HepG2 (cell line): ENCODE measurements around the gene TAF13. TPM values are rescaled to one million over a fixed set of nuclear protein-coding genes. Genes with fewer than 3 reads are reported as not detected.

Experiments
- CHD4 ChIP-seq: fragments of 200-600 bp; sonication (generic); IDR thresholded peaks from 2 replicates; pipeline ENCODE4 v1.7.0; 2017; ENCODE audit warnings: mild to moderate bottlenecking, low read length, borderline replicate concordance
- HMG20A ChIP-seq: IDR thresholded peaks from 2 replicates; pipeline ENCODE4 v1.6.1; 2016; ENCODE audit warnings: borderline replicate concordance
- JUN ChIP-seq: sonication (generic); formaldehyde crosslinking; IDR thresholded peaks from 2 replicates; pipeline ENCODE4 v1.4.0; 2020; ENCODE audit warnings: mild to moderate bottlenecking, missing genetic modification reagents
- JUND ChIP-seq: sonication (generic); formaldehyde crosslinking; IDR thresholded peaks from 2 replicates; pipeline ENCODE4 v1.8.0; 2022; ENCODE audit warnings: mild to moderate bottlenecking, missing genetic modification reagents
- LRRFIP1 ChIP-seq: sonication (generic); formaldehyde crosslinking; conservative IDR thresholded peaks from 2 replicates; pipeline ENCODE4 v1.4.0; 2020; ENCODE audit warnings: missing genetic modification reagents
- MATR3 ChIP-seq: sonication (generic); formaldehyde crosslinking; IDR thresholded peaks from 2 replicates; pipeline ENCODE4 v1.4.0; 2020; ENCODE audit warnings: missing genetic modification reagents
- MEIS1 ChIP-seq: sonication (generic); formaldehyde crosslinking; IDR thresholded peaks from 2 replicates; pipeline ENCODE4 v1.9.0; 2021; ENCODE audit warnings: mild to moderate bottlenecking, missing genetic modification reagents, moderate library complexity, borderline replicate concordance
- RBM39 ChIP-seq: fragments of 200-400 bp; formaldehyde crosslinking; IDR thresholded peaks from one replicate; pipeline ENCODE4 v1.6.1; 2018; ENCODE audit warnings: antibody characterized with exemption, mild to moderate bottlenecking, low read depth, low read length; ENCODE audit not compliant: poor library complexity, severe bottlenecking
- RCOR2 ChIP-seq: IDR thresholded peaks from 2 replicates; pipeline ENCODE4 v1.6.1; 2016; ENCODE audit warnings: missing biosample characterization, missing genetic modification reagents
- SIX1 ChIP-seq: sonication (generic); formaldehyde crosslinking; IDR thresholded peaks from 2 replicates; pipeline ENCODE4 v1.4.0; 2020; ENCODE audit warnings: missing genetic modification reagents, borderline replicate concordance
- SOX5 ChIP-seq: IDR thresholded peaks from 2 replicates; pipeline ENCODE4 v1.6.1; 2016; ENCODE audit warnings: borderline replicate concordance
- ZBTB3 ChIP-seq: sonication (generic); formaldehyde crosslinking; IDR thresholded peaks from 2 replicates; pipeline ENCODE4 v1.4.0; 2020; ENCODE audit warnings: low read depth, mild to moderate bottlenecking, moderate library complexity, missing genetic modification reagents, borderline replicate concordance
- ZNF33A ChIP-seq: sonication (generic); formaldehyde crosslinking; IDR thresholded peaks from 2 replicates; pipeline ENCODE4 v1.5.1; 2020; ENCODE audit warnings: missing genetic modification reagents, mild to moderate bottlenecking, moderate library complexity, borderline replicate concordance
- ZNF546 ChIP-seq: sonication (generic); formaldehyde crosslinking; conservative IDR thresholded peaks from 2 replicates; pipeline ENCODE4 v1.8.1; 2023; ENCODE audit warnings: mild to moderate bottlenecking, missing genetic modification reagents
- ZNF572 ChIP-seq: sonication (generic); formaldehyde crosslinking; IDR thresholded peaks from 2 replicates; pipeline ENCODE4 v1.5.1; 2020; ENCODE audit warnings: mild to moderate bottlenecking, missing genetic modification reagents
- ZNF639 ChIP-seq: conservative IDR thresholded peaks from 2 replicates; pipeline ENCODE4 v1.6.1; 2018; ENCODE audit warnings: missing genetic modification reagents
- ZNF703 ChIP-seq: sonication (generic); formaldehyde crosslinking; IDR thresholded peaks from 2 replicates; pipeline ENCODE4 v1.5.1; 2020; ENCODE audit warnings: missing genetic modification reagents, mild to moderate bottlenecking, moderate library complexity, borderline replicate concordance
- ZNF772 ChIP-seq: sonication (generic); formaldehyde crosslinking; IDR thresholded peaks from 2 replicates; pipeline ENCODE4 v1.5.0; 2020; ENCODE audit warnings: mild to moderate bottlenecking, missing genetic modification reagents
- polyA plus RNA-seq, 8 experiments: library from polyadenylated mRNA; depleted of rRNA in 3 of 8; stranded (reverse) in 7 of 8; unstranded in 1 of 8; fragments of >200 nt; fragmentation: Illumina TruSeq in 4 of 8; extraction: Trizol in 4 of 8; gene quantifications; 2 replicates each; pipeline versions ENCODE4 v1.2.1 to v1.2.3, GENCODE V29; 2011 to 2016; ENCODE audit warnings: low read depth in 4 of 8, missing spikeins in 1 of 8, mixed read lengths in 1 of 8; ENCODE audit not compliant: insufficient read depth in 1 of 8
- total RNA-seq, 5 experiments: library from RNA; depleted of rRNA; stranded (reverse); fragments of >200 nt; fragmentation: Illumina TruSeq; extraction: Trizol; gene quantifications; 2 replicates each; pipeline ENCODE4 v1.2.3, GENCODE V29; 2016; ENCODE audit warnings: low read depth in 1 of 5
- TF ChIP-seq, protein P1 (sequence below): fragments of 450-650 bp; IDR thresholded peaks from 2 replicates; pipeline ENCODE4 v1.6.1; 2016
- TF ChIP-seq, protein P2 (sequence below): sonication (generic); formaldehyde crosslinking; IDR thresholded peaks from 2 replicates; pipeline ENCODE4 v1.4.0; 2020; ENCODE audit warnings: missing genetic modification reagents

Gene TAF13
- total and polyA plus RNA-seq, 2 of the 13 experiments (the other 11 are each of a cell fraction or from before 2014, with no cell fraction given), result 11.5 to 36.3 TPM

- TF ChIP-seq RCOR2 (no peak), JUN (CRISPR knock-in tag) (no peak), ZNF703 (CRISPR knock-in tag) (0 out of 2 replicates have a peak, but pooled peaks have one; percentile 5), LRRFIP1 (CRISPR knock-in tag) (no peak), RBM39 (peak; percentile 67), ZNF33A (CRISPR knock-in tag) (no peak), ZNF639 (CRISPR knock-in tag) (no peak; the same call in 1 of the 2 replicates), MATR3 (CRISPR knock-in tag) (no peak), SOX5 (CRISPR knock-in tag) (0 out of 2 replicates have a peak, but pooled peaks have one; percentile 27), ZBTB3 (CRISPR knock-in tag) (no peak), JUND (CRISPR knock-in tag) (no peak), MEIS1 (CRISPR knock-in tag) (peak; percentile 40; the same call in 1 of the 2 replicates), ZNF772 (CRISPR knock-in tag) (peak; percentile 58; the same call in 1 of the 2 replicates), ZNF572 (CRISPR knock-in tag) (no peak), SIX1 (no peak), HMG20A (CRISPR knock-in tag) (no peak), ZNF546 (peak; percentile 56; the same call in 1 of the 2 replicates), CHD4 (no peak)
- TF ChIP-seq, protein P1, sequence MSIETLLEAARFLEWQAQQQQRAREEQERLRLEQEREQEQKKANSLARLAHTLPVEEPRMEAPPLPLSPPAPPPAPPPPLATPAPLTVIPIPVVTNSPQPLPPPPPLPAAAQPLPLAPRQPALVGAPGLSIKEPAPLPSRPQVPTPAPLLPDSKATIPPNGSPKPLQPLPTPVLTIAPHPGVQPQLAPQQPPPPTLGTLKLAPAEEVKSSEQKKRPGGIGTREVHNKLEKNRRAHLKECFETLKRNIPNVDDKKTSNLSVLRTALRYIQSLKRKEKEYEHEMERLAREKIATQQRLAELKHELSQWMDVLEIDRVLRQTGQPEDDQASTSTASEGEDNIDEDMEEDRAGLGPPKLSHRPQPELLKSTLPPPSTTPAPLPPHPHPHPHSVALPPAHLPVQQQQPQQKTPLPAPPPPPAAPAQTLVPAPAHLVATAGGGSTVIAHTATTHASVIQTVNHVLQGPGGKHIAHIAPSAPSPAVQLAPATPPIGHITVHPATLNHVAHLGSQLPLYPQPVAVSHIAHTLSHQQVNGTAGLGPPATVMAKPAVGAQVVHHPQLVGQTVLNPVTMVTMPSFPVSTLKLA, result no peak
- TF ChIP-seq, protein P2, sequence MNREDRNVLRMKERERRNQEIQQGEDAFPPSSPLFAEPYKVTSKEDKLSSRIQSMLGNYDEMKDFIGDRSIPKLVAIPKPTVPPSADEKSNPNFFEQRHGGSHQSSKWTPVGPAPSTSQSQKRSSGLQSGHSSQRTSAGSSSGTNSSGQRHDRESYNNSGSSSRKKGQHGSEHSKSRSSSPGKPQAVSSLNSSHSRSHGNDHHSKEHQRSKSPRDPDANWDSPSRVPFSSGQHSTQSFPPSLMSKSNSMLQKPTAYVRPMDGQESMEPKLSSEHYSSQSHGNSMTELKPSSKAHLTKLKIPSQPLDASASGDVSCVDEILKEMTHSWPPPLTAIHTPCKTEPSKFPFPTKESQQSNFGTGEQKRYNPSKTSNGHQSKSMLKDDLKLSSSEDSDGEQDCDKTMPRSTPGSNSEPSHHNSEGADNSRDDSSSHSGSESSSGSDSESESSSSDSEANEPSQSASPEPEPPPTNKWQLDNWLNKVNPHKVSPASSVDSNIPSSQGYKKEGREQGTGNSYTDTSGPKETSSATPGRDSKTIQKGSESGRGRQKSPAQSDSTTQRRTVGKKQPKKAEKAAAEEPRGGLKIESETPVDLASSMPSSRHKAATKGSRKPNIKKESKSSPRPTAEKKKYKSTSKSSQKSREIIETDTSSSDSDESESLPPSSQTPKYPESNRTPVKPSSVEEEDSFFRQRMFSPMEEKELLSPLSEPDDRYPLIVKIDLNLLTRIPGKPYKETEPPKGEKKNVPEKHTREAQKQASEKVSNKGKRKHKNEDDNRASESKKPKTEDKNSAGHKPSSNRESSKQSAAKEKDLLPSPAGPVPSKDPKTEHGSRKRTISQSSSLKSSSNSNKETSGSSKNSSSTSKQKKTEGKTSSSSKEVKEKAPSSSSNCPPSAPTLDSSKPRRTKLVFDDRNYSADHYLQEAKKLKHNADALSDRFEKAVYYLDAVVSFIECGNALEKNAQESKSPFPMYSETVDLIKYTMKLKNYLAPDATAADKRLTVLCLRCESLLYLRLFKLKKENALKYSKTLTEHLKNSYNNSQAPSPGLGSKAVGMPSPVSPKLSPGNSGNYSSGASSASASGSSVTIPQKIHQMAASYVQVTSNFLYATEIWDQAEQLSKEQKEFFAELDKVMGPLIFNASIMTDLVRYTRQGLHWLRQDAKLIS (CRISPR knock-in tag), result no peak
These were observed 34.0 kb downstream of the TAF13 start, which contains the start of gene WDR47 (continued) for GRCh38 chr1:109041621-109042468.
